ENCODE data around the gene CEACAM21.

CEACAM21 gene

GRCh38 chr19:41542622-41543021, 33.3 kb upstream of the CEACAM21 start:
- H3K4me1 Mint-ChIP-seq, result peaks cover 68% of the 10 kb centered on the region
- DNase-seq, result no peak
- no peaks in the 10 kb centered on the region for H3K27me3 Mint-ChIP-seq
- no peak overlapping the region for H3K4me3 Mint-ChIP-seq
- H3K36me3 Mint-ChIP-seq (ENCODE audit: low read depth), result peaks cover 4% of the 10 kb centered on the region
- ATAC-seq, result no peak
- peak overlapping the region; percentile 100 for H3K27ac Mint-ChIP-seq
- no peaks in the 10 kb centered on the region for H3K9me3 Mint-ChIP-seq

- peaks cover 76% of the 10 kb centered on the region for H3K4me1 Mint-ChIP-seq
- no peaks in the 10 kb centered on the region for H3K36me3 Mint-ChIP-seq (ENCODE audit: low read depth)
- H3K27ac Mint-ChIP-seq, result peak overlapping the region; percentile 100
- peak; percentile 57 for ATAC-seq
- no peaks in the 10 kb centered on the region for H3K9me3 Mint-ChIP-seq
- no peak for DNase-seq
- H3K4me3 Mint-ChIP-seq, result no peak overlapping the region
- no peaks in the 10 kb centered on the region for H3K27me3 Mint-ChIP-seq
Observed at GRCh38 chr19:41543582-41543981, 32.4 kb upstream of the CEACAM21 start.

- no peaks in the 10 kb centered on the region for H3K27me3 Mint-ChIP-seq
- H3K27ac Mint-ChIP-seq, result peak overlapping the region; percentile 100
- DNase-seq, result peak; percentile 55
- peak overlapping the region; percentile 76 for H3K4me3 Mint-ChIP-seq
- H3K4me1 Mint-ChIP-seq, result peaks cover 74% of the 10 kb centered on the region
- H3K9me3 Mint-ChIP-seq, result no peaks in the 10 kb centered on the region
- peaks cover 8% of the 10 kb centered on the region for H3K36me3 Mint-ChIP-seq (ENCODE audit: low read depth)
- ATAC-seq, result no peak
Observed at GRCh38 chr19:41545547-41545946, 30.4 kb upstream of the CEACAM21 start.

- peak; percentile 54 for DNase-seq
- H3K27ac Mint-ChIP-seq, result peak overlapping the region; percentile 100
- peak overlapping the region; percentile 76 for H3K4me3 Mint-ChIP-seq
Observed at GRCh38 chr19:41546386-41546789, 29.6 kb upstream of the CEACAM21 start.

GRCh38 chr19:41546961-41547360, 29.0 kb upstream of the CEACAM21 start:
- H3K27me3 Mint-ChIP-seq, result no peaks in the 10 kb centered on the region
- no peaks in the 10 kb centered on the region for H3K9me3 Mint-ChIP-seq
- peak overlapping the region; percentile 100 for H3K27ac Mint-ChIP-seq
- DNase-seq, result no peak
- ATAC-seq, result no peak
- H3K4me1 Mint-ChIP-seq, result peaks cover 73% of the 10 kb centered on the region
- peaks cover 21% of the 10 kb centered on the region for H3K36me3 Mint-ChIP-seq (ENCODE audit: low read depth)
- H3K4me3 Mint-ChIP-seq, result peak overlapping the region; percentile 76

More at GRCh38 chr19:41546386-41546789, 29.6 kb upstream of the CEACAM21 start:
- Mint-ChIP-seq H3K36me3 (ENCODE audit: low read depth) (peaks cover 16% of the 10 kb centered on the region), H3K27me3 (no peaks in the 10 kb centered on the region), H3K9me3 (no peaks in the 10 kb centered on the region), H3K4me1 (peaks cover 73% of the 10 kb centered on the region)
- peak; percentile 23 for ATAC-seq

- H3K36me3 Mint-ChIP-seq (ENCODE audit: low read depth), result peaks cover 24% of the 10 kb centered on the region
- peaks cover 70% of the 10 kb centered on the region for H3K4me1 Mint-ChIP-seq
- no peak overlapping the region for H3K4me3 Mint-ChIP-seq
- no peaks in the 10 kb centered on the region for H3K9me3 Mint-ChIP-seq
- H3K27me3 Mint-ChIP-seq, result no peaks in the 10 kb centered on the region
- ATAC-seq (no peak), DNase-seq (no peak)
- peak overlapping the region; percentile 100 for H3K27ac Mint-ChIP-seq
Observed at GRCh38 chr19:41547569-41547968, 28.4 kb upstream of the CEACAM21 start.

- ATAC-seq (no peak), DNase-seq (no peak)
- Mint-ChIP-seq H3K27me3 (no peaks in the 10 kb centered on the region), H3K27ac (peak overlapping the region; percentile 100), H3K9me3 (no peaks in the 10 kb centered on the region), H3K36me3 (ENCODE audit: low read depth) (peaks cover 29% of the 10 kb centered on the region), H3K4me3 (peak overlapping the region; percentile 92), H3K4me1 (peaks cover 70% of the 10 kb centered on the region)
Observed at GRCh38 chr19:41548047-41548446, 27.9 kb upstream of the CEACAM21 start.

- H3K9me3 Mint-ChIP-seq, result peaks cover 2% of the 10 kb centered on the region
Observed at GRCh38 chr19:41548954-41549688, 26.8 kb upstream of the CEACAM21 start.

GRCh38 chr19:41549884-41550283, 26.1 kb upstream of the CEACAM21 start:
- Mint-ChIP-seq H3K36me3 (ENCODE audit: low read depth) (peaks cover 46% of the 10 kb centered on the region), H3K4me3 (peak overlapping the region; percentile 92), H3K27me3 (no peaks in the 10 kb centered on the region), H3K9me3 (peaks cover 4% of the 10 kb centered on the region), H3K27ac (peak overlapping the region; percentile 100), H3K4me1 (peaks cover 70% of the 10 kb centered on the region)
- DNase-seq, result no peak
- no peak for ATAC-seq

More at GRCh38 chr19:41548954-41549688, 26.8 kb upstream of the CEACAM21 start:
- H3K27me3 Mint-ChIP-seq, result no peaks in the 10 kb centered on the region
- H3K36me3 Mint-ChIP-seq (ENCODE audit: low read depth), result peaks cover 39% of the 10 kb centered on the region
- peaks cover 70% of the 10 kb centered on the region for H3K4me1 Mint-ChIP-seq
- DNase-seq (peak; percentile 84), ATAC-seq (peak; percentile 75)
- H3K4me3 Mint-ChIP-seq, result peak overlapping the region; percentile 92
- H3K27ac Mint-ChIP-seq, result peak overlapping the region; percentile 100

- Mint-ChIP-seq H3K4me3 (peak overlapping the region; percentile 92), H3K27ac (peak overlapping the region; percentile 100), H3K36me3 (ENCODE audit: low read depth) (peaks cover 59% of the 10 kb centered on the region), H3K27me3 (no peaks in the 10 kb centered on the region), H3K9me3 (peaks cover 4% of the 10 kb centered on the region), H3K4me1 (peaks cover 70% of the 10 kb centered on the region)
- DNase-seq, result no peak
- no peak for ATAC-seq
Observed at GRCh38 chr19:41551212-41551610, 24.8 kb upstream of the CEACAM21 start.

GRCh38 chr19:41551711-41552110, 24.3 kb upstream of the CEACAM21 start:
- Mint-ChIP-seq H3K27me3 (no peaks in the 10 kb centered on the region), H3K4me1 (peaks cover 70% of the 10 kb centered on the region), H3K4me3 (peak overlapping the region; percentile 92), H3K36me3 (ENCODE audit: low read depth) (peaks cover 62% of the 10 kb centered on the region), H3K9me3 (peaks cover 4% of the 10 kb centered on the region), H3K27ac (peak overlapping the region; percentile 100)
- DNase-seq, result no peak
- ATAC-seq, result no peak

GRCh38 chr19:41552558-41552957, 23.4 kb upstream of the CEACAM21 start:
- Mint-ChIP-seq H3K27me3 (no peaks in the 10 kb centered on the region), H3K4me1 (peaks cover 70% of the 10 kb centered on the region), H3K36me3 (ENCODE audit: low read depth) (peaks cover 66% of the 10 kb centered on the region), H3K27ac (peak overlapping the region; percentile 100), H3K9me3 (peaks cover 4% of the 10 kb centered on the region), H3K4me3 (peak overlapping the region; percentile 92)
- ATAC-seq (peak; percentile 34), DNase-seq (no peak)

- Mint-ChIP-seq H3K9me3 (peaks cover 4% of the 10 kb centered on the region), H3K4me1 (peaks cover 70% of the 10 kb centered on the region), H3K36me3 (ENCODE audit: low read depth) (peaks cover 69% of the 10 kb centered on the region), H3K27me3 (no peaks in the 10 kb centered on the region), H3K27ac (peak overlapping the region; percentile 100), H3K4me3 (peak overlapping the region; percentile 92)
- DNase-seq, result no peak
- ATAC-seq, result no peak
Observed at GRCh38 chr19:41553804-41554203, 22.2 kb upstream of the CEACAM21 start.

- H3K9me3 Mint-ChIP-seq, result peaks cover 4% of the 10 kb centered on the region
- peaks cover 74% of the 10 kb centered on the region for H3K4me1 Mint-ChIP-seq
- H3K27me3 Mint-ChIP-seq, result no peaks in the 10 kb centered on the region
- H3K4me3 Mint-ChIP-seq, result peak overlapping the region; percentile 54
- DNase-seq (no peak), ATAC-seq (peak; percentile 61)
- H3K27ac Mint-ChIP-seq, result peak overlapping the region; percentile 86
- H3K36me3 Mint-ChIP-seq (ENCODE audit: low read depth), result peaks cover 73% of the 10 kb centered on the region
Observed at GRCh38 chr19:41554907-41555306, 21.1 kb upstream of the CEACAM21 start.

GRCh38 chr19:41555748-41556147, 20.2 kb upstream of the CEACAM21 start:
- peaks cover 4% of the 10 kb centered on the region for H3K9me3 Mint-ChIP-seq
- H3K4me1 Mint-ChIP-seq, result peaks cover 82% of the 10 kb centered on the region
- peak overlapping the region; percentile 86 for H3K27ac Mint-ChIP-seq
- H3K4me3 Mint-ChIP-seq, result peak overlapping the region; percentile 54
- ATAC-seq, result no peak
- peaks cover 68% of the 10 kb centered on the region for H3K36me3 Mint-ChIP-seq (ENCODE audit: low read depth)
- no peaks in the 10 kb centered on the region for H3K27me3 Mint-ChIP-seq
- DNase-seq, result no peak
